ENCODE data around the gene VEGFB.

GRCh38 chr11:64254326-64254725, 19.9 kb downstream of the VEGFB start:
- no peak for TF ChIP-seq CTCF (IDR thresholded peaks at IDR 0.05)
- TF ChIP-seq RAD21 (conservative IDR thresholded peaks at IDR 0.05 in 1 of 2, IDR thresholded peaks at IDR 0.05 in 1 of 2) = no peak
- TF ChIP-seq POLR2A (IDR thresholded peaks at IDR 0.05; ENCODE audit: low read length) = no peak
- no peak for TF ChIP-seq SMC3 (IDR thresholded peaks at IDR 0.05)
- no peak for TF ChIP-seq USF2 (IDR thresholded peaks at IDR 0.05)
- TF ChIP-seq ZC3H11A (IDR thresholded peaks at IDR 0.05) = no peak
- TF ChIP-seq CHD2 (IDR thresholded peaks at IDR 0.05; ENCODE audit: low read length, partially characterized antibody) = no peak
- no peak for TF ChIP-seq POLR2AphosphoS2 (conservative IDR thresholded peaks at IDR 0.05; ENCODE audit: low read length)
- no peak for TF ChIP-seq MYC (IDR thresholded peaks at IDR 0.05; ENCODE audit: borderline replicate concordance, low read length)
- no peak for TF ChIP-seq EP300 (IDR thresholded peaks at IDR 0.05)
- TF ChIP-seq HOXA7 (CRISPR knock-in tag; IDR thresholded peaks at IDR 0.05) = no peak
- no peak for TF ChIP-seq CEBPB (IDR thresholded peaks at IDR 0.05)

Data from A549 (cell line).